ENCODE results near the gene OR10H4.
"Not testable (repeated sequence)": the region's sequence is repeated elsewhere in the genome, so short reads cannot be mapped to it uniquely, and the experiment has no call there.

OR10H4 gene

GRCh38 chr19:15944401-15944800, 4.4 kb upstream of the OR10H4 start:
- no peak for DNase-seq (ENCODE audit: low read depth)

- DNase-seq (ENCODE audit: low read depth): no peak
These were observed 3.5 kb upstream of the OR10H4 start for GRCh38 chr19:15945301-15945700.

- DNase-seq (ENCODE audit: low read depth): no peak
These were observed 6.0 kb downstream of the OR10H4 start for GRCh38 chr19:15954820-15955219.

- no peak for DNase-seq (ENCODE audit: low read depth)
These were observed 13.5 kb downstream of the OR10H4 start for GRCh38 chr19:15962319-15962718.

GRCh38 chr19:15964231-15964630, 15.4 kb downstream of the OR10H4 start:
- no peak for DNase-seq (ENCODE audit: low read depth)

- no peak for DNase-seq (ENCODE audit: low read depth)
These were observed 22.5 kb downstream of the OR10H4 start for GRCh38 chr19:15971224-15971780.

GRCh38 chr19:15972043-15972442, 23.2 kb downstream of the OR10H4 start:
- DNase-seq (ENCODE audit: low read depth): not testable (repeated sequence)

GRCh38 chr19:15974856-15975255, 26.0 kb downstream of the OR10H4 start:
- DNase-seq (ENCODE audit: low read depth): no peak

- no peak for DNase-seq (ENCODE audit: low read depth)
These were observed 28.3 kb downstream of the OR10H4 start for GRCh38 chr19:15976836-15977689.

GRCh38 chr19:15977690-15978089, 28.9 kb downstream of the OR10H4 start:
- DNase-seq (ENCODE audit: low read depth): no peak

- no peak for DNase-seq (ENCODE audit: low read depth)
These were observed 30.5 kb downstream of the OR10H4 start for GRCh38 chr19:15979293-15979692.

GRCh38 chr19:15985831-15986230, 37.0 kb downstream of the OR10H4 start:
- DNase-seq (ENCODE audit: low read depth): not testable (repeated sequence)

GRCh38 chr19:15986701-15987100, 37.9 kb downstream of the OR10H4 start:
- no peak for DNase-seq (ENCODE audit: low read depth)

GRCh38 chr19:15989889-15990288, 41.1 kb downstream of the OR10H4 start:
- DNase-seq (ENCODE audit: low read depth): no peak

- DNase-seq (ENCODE audit: low read depth): no peak
These were observed 42.8 kb downstream of the OR10H4 start for GRCh38 chr19:15991602-15992001.

GRCh38 chr19:15992014-15992413, 43.2 kb downstream of the OR10H4 start:
- DNase-seq (ENCODE audit: low read depth): no peak

- no peak for DNase-seq (ENCODE audit: low read depth)
These were observed 46.7 kb downstream of the OR10H4 start for GRCh38 chr19:15995536-15995935.

GRCh38 chr19:15998166-15998565, 49.4 kb downstream of the OR10H4 start:
- DNase-seq (ENCODE audit: low read depth): no peak

Data from stromal cell of bone marrow (primary cell).